WI38 (cell line): ENCODE data around the gene COL18A1.

ENCODE experiments used
- H3K4me3 ChIP-seq: 2 replicates; pipeline ENCODE4 v1.5.1; 2011; ENCODE audit warnings: low read depth, mild to moderate bottlenecking, control low read depth, low read length
- CTCF ChIP-seq: IDR thresholded peaks from 2 replicates; pipeline ENCODE4 v1.5.1; 2012; ENCODE audit warnings: low read depth, mild to moderate bottlenecking, control low read depth, low read length

The COL18A1 gene

GRCh38 chr21:45403825-45404729, 888 bp upstream of the COL18A1 start:
- peak overlapping the region; percentile 51 for H3K4me3 ChIP-seq
- no peak for TF ChIP-seq CTCF

GRCh38 chr21:45405271-45405818, 380 bp downstream of the COL18A1 start:
- peak overlapping the region; percentile 64 for H3K4me3 ChIP-seq

GRCh38 chr21:45405819-45406762, 1.1 kb downstream of the COL18A1 start:
- peak overlapping the region; percentile 64 for H3K4me3 ChIP-seq
- TF ChIP-seq CTCF = no peak

More at GRCh38 chr21:45405271-45405818, 380 bp downstream of the COL18A1 start:
- TF ChIP-seq CTCF = no peak

- H3K4me3 ChIP-seq = peak overlapping the region; percentile 64
- no peak for TF ChIP-seq CTCF
These were observed 2.0 kb downstream of the COL18A1 start for GRCh38 chr21:45406801-45407628.

- H3K4me3 ChIP-seq = no peak overlapping the region
- TF ChIP-seq CTCF = no peak
These were observed 2.8 kb downstream of the COL18A1 start for GRCh38 chr21:45407629-45408247.

- no peak for TF ChIP-seq CTCF
- H3K4me3 ChIP-seq = no peak overlapping the region
These were observed 3.4 kb downstream of the COL18A1 start for GRCh38 chr21:45408271-45408791.
